Measurements from ENCODE around the gene MILR1.

DNA sequence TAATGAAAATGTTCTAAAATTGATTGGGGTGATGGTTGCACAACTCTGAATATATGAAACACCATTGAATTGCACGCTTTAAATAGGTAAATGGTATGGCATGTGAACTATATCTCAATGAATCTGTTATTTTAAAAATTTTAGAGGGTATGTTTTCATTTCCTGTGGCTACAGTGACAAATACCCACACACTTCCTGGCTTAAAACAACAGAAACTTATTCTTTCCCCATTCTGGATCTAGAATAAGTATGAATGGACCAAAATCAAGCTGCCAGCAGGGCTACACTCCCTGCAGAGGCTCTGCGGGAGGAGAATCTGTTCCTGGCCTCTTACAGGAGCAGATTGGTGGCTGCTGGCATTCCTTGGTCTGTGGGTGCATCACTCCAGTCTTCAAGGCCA lies 47.0 kb upstream of the MILR1 start:
- TF ChIP-seq SUZ12 (IDR thresholded peaks at IDR 0.05) (no peak), FOXA1 (IDR thresholded peaks at IDR 0.05) (no peak), BHLHE40 (IDR thresholded peaks at IDR 0.05; ENCODE audit: borderline replicate concordance) (no peak), FOXM1 (IDR thresholded peaks at IDR 0.05; ENCODE audit: borderline replicate concordance) (no peak)

Measured in HEK293T (cell line).